ENCODE measurements around the gene ARHGAP18. TPM values are rescaled to one million over a fixed set of nuclear protein-coding genes. Genes with fewer than 3 reads are reported as not detected.

Gene ARHGAP18
- total RNA-seq, 4 donors from 2014 or later, result 5.2 to 15.9 (median 7.4) TPM

DNA sequence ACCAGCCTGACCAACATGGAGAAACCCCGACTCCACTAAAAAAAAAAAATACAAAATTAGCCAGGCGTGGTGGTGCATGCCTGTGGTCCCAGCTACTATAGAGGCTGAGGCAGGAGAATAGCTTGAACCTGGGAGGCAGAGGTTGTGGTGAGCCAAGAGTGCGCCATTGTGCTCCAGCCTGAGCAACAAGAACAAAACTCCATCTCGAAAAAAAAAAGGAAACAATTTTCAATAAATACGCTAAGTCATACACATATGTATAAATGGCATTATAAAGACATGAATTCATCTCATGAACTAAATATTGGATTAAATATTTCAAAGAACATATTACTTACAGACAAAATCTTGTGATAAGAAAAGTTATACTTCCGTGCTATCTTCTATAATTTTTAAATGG is 2.9 kb downstream of the ARHGAP18 start:
- no peak for DNase-seq (ENCODE audit: extremely low spot score)
- H3K4me3 ChIP-seq, result no peak overlapping the region
- no peak overlapping the region for H3K27ac ChIP-seq (replicated peaks in 1 of 4)
- WGBS, result 95% methylated on average over 6 of the region's 6 CpGs
- no peaks in the 10 kb centered on the region for H3K27me3 ChIP-seq
- TF ChIP-seq EP300 (IDR thresholded peaks at IDR 0.05), result no peak
- no peak for TF ChIP-seq POLR2A (IDR thresholded peaks at IDR 0.05; ENCODE audit: low read depth)
- no peak for TF ChIP-seq POLR2AphosphoS5 (IDR thresholded peaks at IDR 0.05)
- TF ChIP-seq, protein P1, sequence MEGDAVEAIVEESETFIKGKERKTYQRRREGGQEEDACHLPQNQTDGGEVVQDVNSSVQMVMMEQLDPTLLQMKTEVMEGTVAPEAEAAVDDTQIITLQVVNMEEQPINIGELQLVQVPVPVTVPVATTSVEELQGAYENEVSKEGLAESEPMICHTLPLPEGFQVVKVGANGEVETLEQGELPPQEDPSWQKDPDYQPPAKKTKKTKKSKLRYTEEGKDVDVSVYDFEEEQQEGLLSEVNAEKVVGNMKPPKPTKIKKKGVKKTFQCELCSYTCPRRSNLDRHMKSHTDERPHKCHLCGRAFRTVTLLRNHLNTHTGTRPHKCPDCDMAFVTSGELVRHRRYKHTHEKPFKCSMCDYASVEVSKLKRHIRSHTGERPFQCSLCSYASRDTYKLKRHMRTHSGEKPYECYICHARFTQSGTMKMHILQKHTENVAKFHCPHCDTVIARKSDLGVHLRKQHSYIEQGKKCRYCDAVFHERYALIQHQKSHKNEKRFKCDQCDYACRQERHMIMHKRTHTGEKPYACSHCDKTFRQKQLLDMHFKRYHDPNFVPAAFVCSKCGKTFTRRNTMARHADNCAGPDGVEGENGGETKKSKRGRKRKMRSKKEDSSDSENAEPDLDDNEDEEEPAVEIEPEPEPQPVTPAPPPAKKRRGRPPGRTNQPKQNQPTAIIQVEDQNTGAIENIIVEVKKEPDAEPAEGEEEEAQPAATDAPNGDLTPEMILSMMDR (IDR thresholded peaks at IDR 0.05), result no peak
- H3K36me3 ChIP-seq, result no peaks in the 10 kb centered on the region
- peaks cover 0 to 26% (median 22%) of the 10 kb centered on the region in 4 donors for H3K4me1 ChIP-seq
- intact Hi-C loops (cut with DNase I), result no loop called here
- H3K9me3 ChIP-seq, result no peaks in the 10 kb centered on the region

DNA sequence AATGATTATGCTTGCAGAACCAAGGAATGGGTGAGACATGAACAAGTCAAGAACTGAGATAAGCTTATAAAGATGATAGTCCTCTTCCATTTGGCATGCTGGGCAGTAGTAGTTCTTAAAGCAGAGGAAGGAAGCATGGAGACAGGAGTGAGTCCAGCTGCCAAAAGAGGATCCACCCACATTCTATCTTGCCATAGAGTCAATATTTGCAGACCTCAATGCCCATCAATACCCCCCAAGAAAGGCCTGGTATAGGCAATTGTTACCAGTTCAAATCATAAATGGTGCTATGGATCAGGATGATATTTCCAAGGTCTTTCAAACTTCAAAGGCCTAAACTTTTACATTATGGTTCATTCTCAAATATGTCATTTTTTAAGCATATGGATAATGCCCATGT is 4.8 kb downstream of the ARHGAP18 start:
- Histone ChIP-seq H3K36me3 (no peaks in the 10 kb centered on the region), H3K4me3 (no peak overlapping the region), H3K27ac (replicated peaks in 1 of 4) (no peak overlapping the region), H3K27me3 (no peaks in the 10 kb centered on the region), H3K9me3 (no peaks in the 10 kb centered on the region), H3K4me1 (peaks cover 0 to 18% (median 15%) of the 10 kb centered on the region in 4 donors)
- intact Hi-C loops (cut with DNase I), result no loop called here
- no peak for DNase-seq (ENCODE audit: extremely low spot score)
- TF ChIP-seq, protein P1 (IDR thresholded peaks at IDR 0.05), result no peak
- TF ChIP-seq EP300 (IDR thresholded peaks at IDR 0.05) (no peak), POLR2AphosphoS5 (IDR thresholded peaks at IDR 0.05) (no peak), POLR2A (IDR thresholded peaks at IDR 0.05; ENCODE audit: low read depth) (no peak)

DNA sequence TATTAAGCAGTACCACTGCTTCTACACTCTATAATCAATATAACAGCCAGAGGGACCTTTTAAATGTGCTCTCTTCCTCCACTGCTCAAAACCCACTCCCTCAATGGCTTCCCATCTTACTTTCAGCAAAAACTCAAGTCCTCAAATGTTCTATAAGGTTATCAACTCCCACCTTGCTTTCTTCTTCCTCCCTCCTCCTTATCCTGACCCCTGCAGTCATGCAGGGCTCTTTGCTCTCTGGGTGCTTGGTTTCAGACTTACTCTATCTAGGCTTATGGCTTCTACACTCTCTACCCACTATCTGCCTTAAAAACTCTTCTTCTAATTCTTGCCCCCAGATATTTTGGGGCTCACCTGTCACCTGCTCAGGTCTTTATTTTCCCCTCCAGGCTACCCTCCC is 5.3 kb downstream of the ARHGAP18 start:
- Histone ChIP-seq H3K36me3 (no peaks in the 10 kb centered on the region), H3K27me3 (no peaks in the 10 kb centered on the region), H3K4me3 (no peak overlapping the region), H3K9me3 (no peaks in the 10 kb centered on the region), H3K27ac (replicated peaks in 1 of 4) (no peak overlapping the region), H3K4me1 (peaks cover 0 to 14% (median 11%) of the 10 kb centered on the region in 4 donors)
- intact Hi-C loops (cut with DNase I), result no loop called here
- DNase-seq (ENCODE audit: extremely low spot score), result no peak
- TF ChIP-seq POLR2AphosphoS5 (IDR thresholded peaks at IDR 0.05), result no peak
- no peak for TF ChIP-seq EP300 (IDR thresholded peaks at IDR 0.05)
- no peak for TF ChIP-seq POLR2A (IDR thresholded peaks at IDR 0.05; ENCODE audit: low read depth)
- TF ChIP-seq, protein P1 (IDR thresholded peaks at IDR 0.05), result no peak

DNA sequence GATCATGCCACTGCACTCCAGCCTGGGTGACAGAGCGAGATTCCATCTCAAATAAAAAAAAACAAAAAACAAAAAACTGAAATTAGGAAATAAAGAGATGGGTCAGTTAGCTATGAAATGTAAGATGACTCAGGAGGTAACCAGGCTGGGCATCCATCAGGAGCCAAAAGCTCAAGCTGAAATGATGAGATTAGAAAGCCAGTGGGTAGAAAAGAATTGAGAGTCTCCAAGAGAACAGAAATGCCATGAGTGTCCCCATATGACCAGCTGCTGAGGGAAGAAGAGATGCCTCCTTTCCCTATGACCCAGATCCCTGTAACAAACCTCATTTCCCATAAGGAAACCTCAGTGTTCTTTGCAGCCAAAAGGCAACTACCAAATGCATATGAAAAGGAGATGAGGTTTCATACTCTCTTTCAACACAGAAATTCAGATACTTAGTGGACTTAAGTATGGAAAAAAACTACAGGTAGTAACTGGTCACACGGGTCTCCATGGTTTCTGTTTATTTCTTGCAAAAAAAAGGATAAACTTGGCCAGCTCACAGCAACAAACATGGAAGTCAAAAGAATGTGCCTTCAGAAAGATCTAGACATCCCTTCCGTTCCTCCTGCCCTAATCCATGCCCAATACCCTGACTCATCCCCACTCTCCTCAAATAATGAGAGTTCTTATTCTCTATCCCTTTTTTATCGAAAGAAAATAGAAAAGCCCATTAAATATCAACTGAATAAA is 8.1 kb downstream of the ARHGAP18 start:
- no peaks in the 10 kb centered on the region for H3K27me3 ChIP-seq
- H3K4me3 ChIP-seq, result no peak overlapping the region
- no peaks in the 10 kb centered on the region for H3K9me3 ChIP-seq
- DNase-seq (ENCODE audit: extremely low spot score), result no peak
- WGBS, result 85% methylated on average over 4 of the region's 4 CpGs
- H3K27ac ChIP-seq (replicated peaks in 1 of 4), result no peak overlapping the region
- no peaks in the 10 kb centered on the region for H3K36me3 ChIP-seq
- intact Hi-C loops (cut with DNase I), result no loop called here
- TF ChIP-seq, protein P1 (IDR thresholded peaks at IDR 0.05), result no peak
- TF ChIP-seq POLR2A (IDR thresholded peaks at IDR 0.05; ENCODE audit: low read depth), result no peak
- no peak for TF ChIP-seq POLR2AphosphoS5 (IDR thresholded peaks at IDR 0.05)
- no peak for TF ChIP-seq EP300 (IDR thresholded peaks at IDR 0.05)
- peaks cover 0 to under 1% (median 0%) of the 10 kb centered on the region in 4 donors for H3K4me1 ChIP-seq

DNA sequence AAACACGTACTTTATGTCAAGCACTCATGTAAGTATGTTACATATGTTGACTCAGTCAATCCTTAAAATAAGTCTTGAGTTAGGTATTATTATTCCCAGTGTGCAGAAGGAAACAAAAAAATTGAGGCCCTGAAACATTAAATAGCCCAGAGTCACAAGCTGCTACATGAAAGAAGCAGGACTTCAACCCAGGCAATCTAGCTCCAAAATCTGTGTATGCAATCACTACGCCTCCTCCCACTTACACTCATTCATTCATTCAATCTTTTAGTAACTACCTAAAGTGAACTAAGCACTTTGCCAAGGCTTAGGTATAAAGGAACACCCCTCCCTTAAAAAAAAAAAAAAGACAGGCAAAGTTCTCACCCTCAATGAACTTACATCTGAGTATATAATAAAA is 9.3 kb downstream of the ARHGAP18 start:
- WGBS, result 91% methylated on average over 2 of the region's 2 CpGs
- intact Hi-C loops (cut with DNase I), result no loop called here

More for the DNA sequence above, 9.3 kb downstream of the ARHGAP18 start:
- H3K4me3 ChIP-seq, result no peak overlapping the region
- no peaks in the 10 kb centered on the region for H3K36me3 ChIP-seq
- H3K27me3 ChIP-seq, result no peaks in the 10 kb centered on the region
- no peak for DNase-seq (ENCODE audit: extremely low spot score)
- peaks cover 0 to 4% (median 2%) of the 10 kb centered on the region in 4 donors for H3K4me1 ChIP-seq
- no peaks in the 10 kb centered on the region for H3K9me3 ChIP-seq
- TF ChIP-seq, protein P1 (IDR thresholded peaks at IDR 0.05), result no peak
- TF ChIP-seq EP300 (IDR thresholded peaks at IDR 0.05), result no peak
- no peak for TF ChIP-seq POLR2A (IDR thresholded peaks at IDR 0.05; ENCODE audit: low read depth)
- no peak for TF ChIP-seq POLR2AphosphoS5 (IDR thresholded peaks at IDR 0.05)
- H3K27ac ChIP-seq (replicated peaks in 1 of 4), result no peak overlapping the region

Measured in esophagus muscularis mucosa (tissue), 4 donors.